Heart left ventricle (tissue), 16 donors: Measurements from ENCODE around the gene PRMT7. TPM values are rescaled to one million over a fixed set of nuclear protein-coding genes. Genes with fewer than 3 reads are reported as not detected.

Experiments
- ATAC-seq, 4 donors: fragments of 200-7000 bp; cut with Tn5 transposase; one replicate each; pipeline ENCODE4 v1.9.1; 2020 to 2022; ENCODE audit warnings: moderate library complexity in 4 of 4, mild to moderate bottlenecking in 3 of 4, moderate number of reproducible peaks in 1 of 4
- DNase-seq, 5 donors: peaks; one replicate each; pipeline ENCODE4 v3.0.0-alpha.2; 2020
- H3K27ac ChIP-seq, 12 donors: fragments of 200-600 bp; sonication (generic) in 4 of 12; one replicate each; pipeline versions ENCODE4 v1.5.0 to v1.8.0; 2016 to 2022; ENCODE audit warnings: mild to moderate bottlenecking in 2 of 12
- H3K27me3 ChIP-seq, 9 donors: fragments of 200-600 bp; sonication (generic) in 2 of 9; one replicate each; pipeline versions ENCODE4 v1.5.1 to v1.8.0; 2016 to 2022; ENCODE audit warnings: mild to moderate bottlenecking in 3 of 9
- H3K36me3 ChIP-seq, 9 donors: fragments of 200-600 bp; sonication (generic) in 2 of 9; one replicate each; pipeline versions ENCODE4 v1.5.0 to v1.8.0; 2018 to 2022; ENCODE audit warnings: mild to moderate bottlenecking in 2 of 9
- H3K4me1 ChIP-seq, 12 donors: fragments of 200-600 bp; sonication (generic) in 4 of 12; one replicate each; pipeline versions ENCODE4 v1.5.0 to v1.8.0; 2016 to 2022; ENCODE audit warnings: mild to moderate bottlenecking in 3 of 12
- H3K4me3 ChIP-seq, 12 donors: fragments of 200-600 bp; sonication (generic) in 4 of 12; one replicate each; pipeline versions ENCODE4 v1.5.0 to v1.8.0; 2017 to 2022; ENCODE audit warnings: mild to moderate bottlenecking in 9 of 12, moderate library complexity in 4 of 12
- H3K9me3 ChIP-seq, 12 donors: fragments of 200-600 bp; sonication (generic) in 4 of 12; one replicate each; pipeline versions ENCODE4 v1.5.0 to v1.8.0; 2016 to 2022; ENCODE audit warnings: mild to moderate bottlenecking in 1 of 12
- POLR2A ChIP-seq, 2 donors: fragments of 450-650 bp; IDR thresholded peaks; one replicate each; pipeline ENCODE4 v1.6.1; 2017; ENCODE audit warnings: antibody characterized with exemption in 2 of 2, mild to moderate bottlenecking in 2 of 2, moderate library complexity in 2 of 2
- WGBS, 4 donors: extraction: QIAGEN DNeasy Blood & Tissue Kit in 2 of 4; methylation state at CpG; one replicate each; pipeline versions ENCODE4 v1.1.5 to v1.1.7; 2013 to 2018; 5-methylcytosine and 5-hydroxymethylcytosine counted together
- intact Hi-C, 10 donors: fragments of 100-400 bp; cut with DNase I; formaldehyde crosslinking; loops; one replicate each; pipeline versions ENCODE4 v1.11.1 to v1.14.2; 2022
- polyA plus RNA-seq, 2 donors: library from polyadenylated mRNA; stranded (reverse); fragments of 200-250 nt; gene quantifications; one replicate each; pipeline ENCODE4 v1.2.3, GENCODE V29; 2013
- total RNA-seq, 9 donors: library from RNA; depleted of rRNA in 2 of 9; stranded (reverse); fragments of >200 nt in 2 of 9; fragmentation: NEBNext Ultra II Directional in 3 of 9; extraction: Animal tissue kit (Norgen Biotek cat#: 25700) in 3 of 9; gene quantifications; one replicate each; pipeline versions ENCODE4 v1.1.0 to v1.2.4, GENCODE V29; 2016 to 2023
- TF ChIP-seq, protein P1 (sequence below), 12 donors: fragments of 200-600 bp; sonication (generic) in 4 of 12; IDR thresholded peaks; one replicate each; pipeline versions ENCODE4 v1.5.0 to v1.8.0; 2018 to 2022; ENCODE audit warnings: antibody characterized with exemption in 12 of 12, mild to moderate bottlenecking in 5 of 12
- donor health status: ischemic (EF 13 %, LVEDD 7.1; RV severe dilation, severe dysfunction).
- donor health status: healthy with polysubstance abuse.
- donor health status: DM: no; HTN: yes; CAD: no.
- donor health status: DM: no; HTN: no; CAD: no.
- donor health status: ischemic (EF 25% LVEDD 6.9; RV normal size, moderate dysfunction).
- donor health status: ischemic (EF 25% LVEDD 5.7; RV mildly dilated, moderate dysfunction).
- donor health status: healthy.
- donor health status: DM: yes; HTN: yes; CAD: no.
- donor health status: ischemic (EF 35%, LVEDD 5.7; RV mildly dilated, moderate dysfunction).
- donor health status: nonischemic (EF 11% LVEDD 7.7; RV severe dilation, severe dysfunction).
- donor health status: DM: yes; HTN: yes; CAD: no.
- donor health status: PGD.
- donor health status: ischemic (EF 29% LVEDD 5.4; RV normal size, mild dysfunction).
- donor health status: nonischemic (EF 23%, LVEDD 6.1; RV moderate dilation, normal function).

The PRMT7 gene
- total and polyA plus RNA-seq, 11 donors = 21.0 to 37.4 (median 30.7) TPM

DNA sequence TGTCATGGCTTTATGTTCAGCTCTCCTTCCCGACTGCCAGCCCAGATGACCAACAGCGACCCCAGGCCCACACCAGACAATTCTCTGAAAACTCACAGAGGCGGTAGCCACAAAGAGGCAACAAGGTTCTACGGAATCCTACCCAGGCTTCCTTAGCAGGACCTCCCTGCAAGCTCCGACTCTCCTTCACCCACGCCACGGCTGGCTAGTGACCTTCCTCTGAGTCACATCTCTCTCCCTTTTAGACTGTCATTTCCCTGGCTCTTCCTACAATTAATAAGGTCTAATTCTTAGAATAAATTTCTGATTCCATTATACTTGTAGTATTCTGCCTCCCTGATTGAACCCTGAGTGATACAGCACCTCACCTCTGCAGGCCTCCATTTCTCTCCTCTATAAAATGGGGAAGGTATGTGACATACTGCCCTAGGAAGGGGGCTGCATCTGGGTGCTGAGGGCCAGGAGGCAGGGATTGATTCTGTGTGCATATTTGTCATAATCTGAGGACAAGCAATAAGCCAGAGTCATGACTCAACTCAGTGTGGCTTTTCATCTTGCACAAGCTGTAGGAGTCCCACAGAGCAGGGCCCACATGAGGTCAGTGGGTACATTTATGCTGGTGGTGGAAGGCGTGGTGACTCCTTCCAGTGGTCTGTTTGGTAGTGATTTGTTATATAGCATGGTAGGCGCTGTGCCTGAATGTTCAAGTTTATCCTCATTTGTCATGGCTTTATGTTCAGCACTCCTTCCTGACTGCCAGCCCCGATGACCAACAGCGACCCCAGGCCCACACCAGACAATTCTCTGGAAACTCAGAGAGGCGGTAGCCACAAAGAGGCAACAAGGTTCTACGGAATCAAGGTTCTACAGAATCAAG, 91.3 kb downstream of the PRMT7 start:
- Histone ChIP-seq H3K4me1 (no peaks in the 10 kb centered on the region), H3K9me3 (no peaks in the 10 kb centered on the region), H3K27ac (no peak overlapping the region), H3K4me3 (no peak overlapping the region), H3K27me3 (no peaks in the 10 kb centered on the region), H3K36me3 (no peaks in the 10 kb centered on the region)
- ATAC-seq = no peak
- 81 to 84% (median 82%) methylated on average over 13 of the region's 13 CpGs for WGBS, 4 donors
- DNase-seq = peak in 1 of 5 donors; percentile 25
- intact Hi-C loops = loop anchor here in 1 of 10 donors (10.0 kb wide), 1 partner anchor 103 kb away; no protein-coding TSS in a partner anchor
- no peak for TF ChIP-seq POLR2A (IDR thresholded peaks at IDR 0.05)
- TF ChIP-seq, protein P1, sequence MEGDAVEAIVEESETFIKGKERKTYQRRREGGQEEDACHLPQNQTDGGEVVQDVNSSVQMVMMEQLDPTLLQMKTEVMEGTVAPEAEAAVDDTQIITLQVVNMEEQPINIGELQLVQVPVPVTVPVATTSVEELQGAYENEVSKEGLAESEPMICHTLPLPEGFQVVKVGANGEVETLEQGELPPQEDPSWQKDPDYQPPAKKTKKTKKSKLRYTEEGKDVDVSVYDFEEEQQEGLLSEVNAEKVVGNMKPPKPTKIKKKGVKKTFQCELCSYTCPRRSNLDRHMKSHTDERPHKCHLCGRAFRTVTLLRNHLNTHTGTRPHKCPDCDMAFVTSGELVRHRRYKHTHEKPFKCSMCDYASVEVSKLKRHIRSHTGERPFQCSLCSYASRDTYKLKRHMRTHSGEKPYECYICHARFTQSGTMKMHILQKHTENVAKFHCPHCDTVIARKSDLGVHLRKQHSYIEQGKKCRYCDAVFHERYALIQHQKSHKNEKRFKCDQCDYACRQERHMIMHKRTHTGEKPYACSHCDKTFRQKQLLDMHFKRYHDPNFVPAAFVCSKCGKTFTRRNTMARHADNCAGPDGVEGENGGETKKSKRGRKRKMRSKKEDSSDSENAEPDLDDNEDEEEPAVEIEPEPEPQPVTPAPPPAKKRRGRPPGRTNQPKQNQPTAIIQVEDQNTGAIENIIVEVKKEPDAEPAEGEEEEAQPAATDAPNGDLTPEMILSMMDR (IDR thresholded peaks at IDR 0.05) = no peak

- intact Hi-C loops = loop anchor here in 1 of 10 donors (10.0 kb wide), 1 partner anchor 102 kb away; no protein-coding TSS in a partner anchor
- Histone ChIP-seq H3K9me3 (no peaks in the 10 kb centered on the region), H3K4me3 (no peak overlapping the region), H3K4me1 (no peaks in the 10 kb centered on the region), H3K36me3 (no peaks in the 10 kb centered on the region), H3K27ac (no peak overlapping the region), H3K27me3 (no peaks in the 10 kb centered on the region)
- DNase-seq = no peak
- no peak for ATAC-seq
- TF ChIP-seq, protein P1 (IDR thresholded peaks at IDR 0.05) = no peak
- no peak for TF ChIP-seq POLR2A (IDR thresholded peaks at IDR 0.05)
- WGBS, 4 donors = 67 to 81% (median 75%) methylated on average over 3 of the region's 3 CpGs
Measured at GRCh38 chr16:68402748-68403040, 91.9 kb downstream of the PRMT7 start.

DNA sequence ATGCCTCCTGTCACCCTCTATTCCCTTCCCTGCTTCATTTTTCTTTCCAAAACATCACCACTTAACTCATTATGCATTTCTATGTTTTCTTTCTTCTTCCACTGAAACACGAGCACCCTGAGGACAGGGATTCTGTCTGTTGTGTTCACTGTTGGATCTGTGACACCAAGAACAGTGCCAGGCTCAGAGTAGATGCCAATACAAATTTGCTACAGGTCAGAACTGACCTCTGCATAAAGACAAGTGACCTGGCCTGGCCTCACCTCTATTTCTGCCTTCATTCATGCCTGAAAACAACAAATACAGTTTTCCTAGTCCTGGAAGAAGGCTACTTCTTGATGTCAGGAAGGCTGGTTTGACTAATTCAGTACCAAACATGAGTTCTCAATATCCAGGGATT, 92.4 kb downstream of the PRMT7 start:
- H3K27ac ChIP-seq = no peak overlapping the region
- 33 to 69% (median 57%) methylated on average over 1 of the region's 1 CpG for WGBS, 4 donors
- intact Hi-C loops = loop anchor here in 1 of 10 donors (10.0 kb wide), 1 partner anchor 102 kb away; no protein-coding TSS in a partner anchor

GRCh38 chr16:68403704-68404103, 92.9 kb downstream of the PRMT7 start:
- Histone ChIP-seq H3K4me1 (no peaks in the 10 kb centered on the region), H3K27me3 (peaks cover 0 to 8% (median 0%) of the 10 kb centered on the region in 9 donors), H3K9me3 (no peaks in the 10 kb centered on the region), H3K27ac (no peak overlapping the region), H3K4me3 (no peak overlapping the region), H3K36me3 (no peaks in the 10 kb centered on the region)
- intact Hi-C loops = loop anchor here in 1 of 10 donors (10.0 kb wide), 1 partner anchor 101 kb away; no protein-coding TSS in a partner anchor
- ATAC-seq (no peak), DNase-seq (no peak)
- 89 to 98% (median 93%) methylated on average over 3 of the region's 3 CpGs for WGBS, 4 donors
- TF ChIP-seq POLR2A (IDR thresholded peaks at IDR 0.05) = no peak

More for the DNA sequence above, 92.4 kb downstream of the PRMT7 start:
- H3K4me3 ChIP-seq = no peak overlapping the region
- TF ChIP-seq, protein P1 (IDR thresholded peaks at IDR 0.05) = no peak
- no peak for TF ChIP-seq POLR2A (IDR thresholded peaks at IDR 0.05)
- DNase-seq (no peak), ATAC-seq (no peak)
- H3K36me3 ChIP-seq = no peaks in the 10 kb centered on the region
- no peaks in the 10 kb centered on the region for H3K4me1 ChIP-seq
- H3K27me3 ChIP-seq = peaks cover 0 to 5% (median 0%) of the 10 kb centered on the region in 9 donors
- H3K9me3 ChIP-seq = no peaks in the 10 kb centered on the region
